NB4 (cell line): Measurements from ENCODE around the gene TMEM63B.

Experiments used
- CTCF ChIP-seq: IDR thresholded peaks from one replicate; pipeline ENCODE4 v1.5.1; 2012; ENCODE audit warnings: low read depth, low read length
- POLR2A ChIP-seq: IDR thresholded peaks from 2 replicates; pipeline ENCODE4 v1.6.1; 2011; ENCODE audit warnings: mild to moderate bottlenecking; ENCODE audit not compliant: insufficient read length; ENCODE audit errors: extremely low read depth

- no peak for TF ChIP-seq POLR2A
- no peak for TF ChIP-seq CTCF
These were observed 45.6 kb upstream of the TMEM63B start for GRCh38 chr6:44081753-44082152.
